AG09309 (cell line): ENCODE data around the gene COIL.

ENCODE experiments used
- DNase-seq: peaks from one replicate; pipeline ENCODE4 v3.0.0-alpha.2; 2010; ENCODE audit warnings: low read depth
- H3K4me3 ChIP-seq: 2 replicates; pipeline ENCODE4 v1.5.1; 2011; ENCODE audit warnings: mild to moderate bottlenecking, low read depth, low read length, moderate library complexity; ENCODE audit not compliant: control insufficient read depth
- CTCF ChIP-seq: IDR thresholded peaks from 2 replicates; pipeline ENCODE4 v1.5.1; 2011; ENCODE audit warnings: mild to moderate bottlenecking, low read depth, low read length, inconsistent platforms; ENCODE audit not compliant: insufficient read depth, control insufficient read depth; ENCODE audit errors: missing control alignments

Gene COIL

GRCh38 chr17:56979091-56979480 is 18.2 kb upstream of the COIL start:
- TF ChIP-seq CTCF, result no peak
- no peak for DNase-seq
- H3K4me3 ChIP-seq, result no peak overlapping the region

- no peak for DNase-seq
- peak overlapping the region; percentile 51 for H3K4me3 ChIP-seq
- TF ChIP-seq CTCF, result no peak
Measured at GRCh38 chr17:56978441-56979090, 17.7 kb upstream of the COIL start.

GRCh38 chr17:56977673-56978395 is 17.0 kb upstream of the COIL start, which contains the start of gene SCPEP1:
SCPEP1 (plus strand) TSS chr17:56978131; CDS start chr17:56978160, 29 bp downstream.
- no peak for TF ChIP-seq CTCF
- H3K4me3 ChIP-seq, result peak within 1 kb of the TSS; percentile 51
- peak; percentile 13 for DNase-seq

- H3K4me3 ChIP-seq, result no peak overlapping the region
- DNase-seq, result no peak
- TF ChIP-seq CTCF, result no peak
Measured at GRCh38 chr17:56976941-56977608, 16.2 kb upstream of the COIL start.

- no peak for TF ChIP-seq CTCF
- no peak for DNase-seq
- H3K4me3 ChIP-seq, result no peak overlapping the region
Measured at GRCh38 chr17:56975656-56976055, 14.8 kb upstream of the COIL start.

- no peak for DNase-seq
- TF ChIP-seq CTCF, result no peak
- H3K4me3 ChIP-seq, result no peak overlapping the region
Measured at GRCh38 chr17:56974055-56974454, 13.2 kb upstream of the COIL start.
